Lower lobe of right lung (tissue), 2 donors: ENCODE data around the gene ZNF214. TPM values are rescaled to one million over a fixed set of nuclear protein-coding genes. Genes with fewer than 3 reads are reported as not detected.
"Not testable (repeated sequence)": the region's sequence is repeated elsewhere in the genome, so short reads cannot be mapped to it uniquely, and the experiment has no call there.

Source experiments
- ATAC-seq, 2 donors: fragments of 200-7000 bp; cut with Tn5 transposase; one replicate each; pipeline ENCODE4 v1.9.1; 2020 to 2022; ENCODE audit warnings: mild to moderate bottlenecking in 2 of 2, moderate library complexity in 2 of 2
- DNase-seq: peaks from one replicate; pipeline ENCODE4 v3.0.0-alpha.2; 2020
- H3K27ac ChIP-seq: fragments of 200-600 bp; one replicate; pipeline ENCODE4 v1.8.0; 2022
- H3K27me3 ChIP-seq: fragments of 200-600 bp; one replicate; pipeline ENCODE4 v1.8.0; 2022; ENCODE audit warnings: low read depth
- H3K36me3 ChIP-seq: fragments of 200-600 bp; one replicate; pipeline ENCODE4 v1.8.0; 2022; ENCODE audit warnings: mild to moderate bottlenecking
- H3K4me1 ChIP-seq: fragments of 200-600 bp; one replicate; pipeline ENCODE4 v1.8.0; 2022
- H3K4me3 ChIP-seq: fragments of 200-600 bp; one replicate; pipeline ENCODE4 v1.8.0; 2022; ENCODE audit warnings: mild to moderate bottlenecking
- H3K9me3 ChIP-seq: fragments of 200-600 bp; one replicate; pipeline ENCODE4 v1.8.0; 2022
- CTCF ChIP-seq: fragments of 200-600 bp; IDR thresholded peaks from one replicate; pipeline ENCODE4 v1.8.0; 2022; ENCODE audit warnings: antibody characterized with exemption, mild to moderate bottlenecking
- intact Hi-C: fragments of 100-400 bp; cut with DNase I; formaldehyde crosslinking; loops from one replicate; pipeline ENCODE4 v1.11.0; 2022
- total RNA-seq: library from RNA; stranded (reverse); fragmentation: NEBNext Ultra II Directional; extraction: Animal tissue kit (Norgen Biotek cat#: 25700); gene quantifications from one replicate; pipeline ENCODE4 v1.2.1, GENCODE V29; 2021
- donor health status: DM: no; HTN: yes; CAD: no; lungs with severe emphysema.

The ZNF214 gene
- total RNA-seq, 1 donor from 2014 or later: 3.3 TPM

DNA sequence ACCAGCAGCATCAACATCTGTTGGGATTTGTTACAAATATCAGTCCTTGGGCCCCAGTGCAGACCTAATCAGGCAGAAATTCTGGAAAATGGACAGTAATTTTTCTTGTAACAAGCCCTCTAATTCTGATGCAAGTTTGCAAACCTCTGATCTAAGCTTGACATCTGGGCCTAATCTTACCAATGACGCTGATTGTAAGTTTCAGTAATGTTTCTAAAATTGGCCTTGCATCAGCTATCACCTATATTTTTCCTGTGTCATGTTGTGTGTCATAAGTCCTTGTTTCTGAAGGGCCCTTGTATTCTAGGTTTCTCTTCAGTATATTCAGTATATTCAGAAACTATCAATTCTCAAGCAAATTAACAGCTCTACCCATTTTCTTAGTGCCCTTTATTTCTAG lies 57.5 kb downstream of the ZNF214 start:
- intact Hi-C loops: no loop called here
- no peak for TF ChIP-seq CTCF

GRCh38 chr11:6962141-6962540 lies 58.0 kb downstream of the ZNF214 start:
- no peak for TF ChIP-seq CTCF
- ATAC-seq: no peak
- no peaks in the 10 kb centered on the region for H3K36me3 ChIP-seq
- no peak overlapping the region for H3K27ac ChIP-seq
- no peak for DNase-seq
- no peak overlapping the region for H3K4me3 ChIP-seq
- intact Hi-C loops: no loop called here
- no peaks in the 10 kb centered on the region for H3K27me3 ChIP-seq
- no peaks in the 10 kb centered on the region for H3K4me1 ChIP-seq
- no peaks in the 10 kb centered on the region for H3K9me3 ChIP-seq

More for the DNA sequence above, 57.5 kb downstream of the ZNF214 start:
- H3K27me3 ChIP-seq: no peaks in the 10 kb centered on the region
- no peaks in the 10 kb centered on the region for H3K36me3 ChIP-seq
- no peaks in the 10 kb centered on the region for H3K9me3 ChIP-seq
- no peak overlapping the region for H3K27ac ChIP-seq
- DNase-seq (no peak), ATAC-seq (no peak)
- no peaks in the 10 kb centered on the region for H3K4me1 ChIP-seq
- no peak overlapping the region for H3K4me3 ChIP-seq

DNA sequence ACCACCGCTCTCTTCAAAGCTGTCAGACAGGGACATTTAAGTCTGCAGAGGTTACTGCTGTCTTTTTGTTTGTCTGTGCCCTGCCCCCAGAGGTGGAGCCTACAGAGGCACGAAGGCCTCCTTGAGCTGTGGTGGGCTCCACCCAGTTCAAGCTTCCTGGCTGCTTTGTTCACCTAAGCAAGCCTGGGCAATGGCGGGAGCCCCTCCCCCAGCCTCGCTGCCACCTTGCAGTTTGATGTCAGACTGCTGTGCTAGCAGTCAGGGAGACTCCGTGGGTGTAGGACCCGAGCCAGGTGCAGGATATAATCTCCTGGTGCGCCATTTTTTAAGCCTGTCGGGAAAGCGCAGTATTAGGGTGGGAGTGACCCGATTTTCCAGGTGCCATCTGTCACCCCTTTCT lies 65.9 kb downstream of the ZNF214 start:
- intact Hi-C loops: not testable (repeated sequence)

More for the DNA sequence above, 65.9 kb downstream of the ZNF214 start:
- not testable (repeated sequence) for H3K4me3 ChIP-seq, H3K27me3 ChIP-seq, H3K4me1 ChIP-seq, ATAC-seq, DNase-seq, H3K9me3 ChIP-seq, H3K36me3 ChIP-seq, H3K27ac ChIP-seq

Other genes starting within 250 kb of the ZNF214 start
- gene OR2AG2, start 248.4 kb downstream of the ZNF214 start, total RNA-seq: 0.09 TPM
- not detected for gene OR2AG1, start 237.3 kb downstream of the ZNF214 start, total RNA-seq
- 0.18 TPM for gene OR6A2, start 220.7 kb downstream of the ZNF214 start, total RNA-seq
- not detected for gene OR10A5, start 174.7 kb downstream of the ZNF214 start, total RNA-seq
- gene OR10A2, start 157.3 kb downstream of the ZNF214 start, total RNA-seq: not detected
- not detected for gene OR10A4, start 143.7 kb downstream of the ZNF214 start, total RNA-seq
- not detected for gene OR2D2, start 127.8 kb downstream of the ZNF214 start, total RNA-seq
- not detected for gene OR2D3, start 99.3 kb downstream of the ZNF214 start, total RNA-seq
- gene ZNF215, start 93.9 kb downstream of the ZNF214 start, total RNA-seq: 2.3 TPM
- gene NLRP14, start 133 bp upstream of the ZNF214 start, total RNA-seq: not detected
- not detected for gene RBMXL2, start 68.7 kb upstream of the ZNF214 start, total RNA-seq
- 0.18 TPM for gene SYT9, start 231.6 kb upstream of the ZNF214 start, total RNA-seq